IMR-90 (cell line): ENCODE data around the gene ST8SIA6. TPM values are rescaled to one million over a fixed set of nuclear protein-coding genes. Genes with fewer than 3 reads are reported as not detected.

Source experiments
- ATAC-seq: fragments of 200-7000 bp; cut with Tn5 transposase; 2 replicates; pipeline ENCODE4 v1.9.1; 2020; ENCODE audit warnings: low read depth, mild to moderate bottlenecking, moderate library complexity
- BruUV-seq: library from RNA; stranded (reverse); fragments of 400-500 nt; replicated peaks from 2 replicates; lab custom pipeline; 2021; lab: Mats Ljungman, UMichigan
- CTCF ChIA-PET: fragments of 300-600 bp; formaldehyde crosslinking; extraction: SDS; loops from one replicate; lab custom pipeline; 2021; ENCODE audit warnings: antibody characterized with exemption; lab: Yijun Ruan, JAX
- POLR2A ChIA-PET: fragments of 300-600 bp; sonication (Branson Sonifier 250); formaldehyde crosslinking; loops from one replicate; lab custom pipeline; 2022; ENCODE audit warnings: antibody characterized with exemption; ENCODE audit not compliant: unreplicated experiment; lab: Charles Lee
- DNase-seq: peaks from one replicate; pipeline ENCODE4 v3.0.0; 2013
- H2AFZ ChIP-seq: replicated peaks from 2 replicates; pipeline ENCODE3; 2013; ENCODE audit warnings: low read length, mild to moderate bottlenecking; ENCODE audit not compliant: poor library complexity
- H2AK5ac ChIP-seq: 2 replicates; pipeline ENCODE4 v1.6.1; 2013; ENCODE audit warnings: low read depth, low read length, inconsistent platforms
- H2AK9ac ChIP-seq: replicated peaks from 2 replicates; pipeline ENCODE3; 2013; ENCODE audit warnings: mild to moderate bottlenecking, low read depth, low read length, moderate library complexity; ENCODE audit not compliant: poor library complexity
- H2BK120ac ChIP-seq: 2 replicates; pipeline ENCODE4 v1.6.1; 2013; ENCODE audit warnings: low read depth, low read length, inconsistent platforms
- H2BK15ac ChIP-seq: 3 replicates; pipeline ENCODE4 v1.6.1; 2013; ENCODE audit warnings: low read depth, low read length, inconsistent platforms
- H2BK20ac ChIP-seq: 2 replicates; pipeline ENCODE4 v1.6.1; 2013; ENCODE audit warnings: low read depth, mild to moderate bottlenecking, inconsistent platforms, low read length, moderate library complexity
- H2BK5ac ChIP-seq: 2 replicates; pipeline ENCODE4 v1.6.1; 2013; ENCODE audit warnings: mild to moderate bottlenecking, low read depth, low read length, inconsistent platforms; ENCODE audit not compliant: poor library complexity, severe bottlenecking
- H3K14ac ChIP-seq: replicated peaks from 2 replicates; pipeline ENCODE4 v1.6.1; 2013; ENCODE audit warnings: low read depth, low read length, inconsistent platforms
- H3K18ac ChIP-seq: 2 replicates; pipeline ENCODE4 v1.6.1; 2013; ENCODE audit warnings: low read depth, low read length, control low read depth
- H3K23ac ChIP-seq: 2 replicates; pipeline ENCODE4 v1.6.1; 2013; ENCODE audit warnings: low read depth, low read length, inconsistent platforms
- H3K27ac ChIP-seq: 2 replicates; pipeline ENCODE4 v1.5.1; 2013; ENCODE audit warnings: mild to moderate bottlenecking, control low read depth, low read length; ENCODE audit not compliant: insufficient read depth
- H3K27me3 ChIP-seq: 2 replicates; pipeline ENCODE4 v1.6.1; 2013; ENCODE audit warnings: low read length; ENCODE audit not compliant: control insufficient read depth, insufficient read depth
- H3K36me3 ChIP-seq: 2 replicates; pipeline ENCODE4 v1.6.1; 2013; ENCODE audit warnings: low read length, mixed read lengths; ENCODE audit not compliant: control insufficient read depth, insufficient read depth
- H3K4ac ChIP-seq: 2 replicates; pipeline ENCODE4 v1.6.1; 2013; ENCODE audit warnings: low read depth, low read length, inconsistent platforms
- H3K4me1 ChIP-seq: 2 replicates; pipeline ENCODE4 v1.6.1; 2013; ENCODE audit warnings: low read length, mixed read lengths; ENCODE audit not compliant: control insufficient read depth, insufficient read depth
- H3K4me2 ChIP-seq: 2 replicates; pipeline ENCODE4 v1.6.1; 2013; ENCODE audit warnings: low read depth, mild to moderate bottlenecking, control low read depth, low read length, moderate library complexity
- H3K4me3 ChIP-seq: 2 replicates; pipeline ENCODE4 v1.5.1; 2013; ENCODE audit warnings: low read depth, mild to moderate bottlenecking, control low read depth, low read length, moderate library complexity; ENCODE audit not compliant: insufficient read depth
- H3K56ac ChIP-seq: 2 replicates; pipeline ENCODE4 v1.6.1; 2013; ENCODE audit warnings: low read length, inconsistent platforms; ENCODE audit not compliant: insufficient read depth; ENCODE audit errors: extremely low read depth
- H3K79me1 ChIP-seq, 2 experiments: 2 replicates each; pipeline ENCODE4 v1.6.1; 2013; ENCODE audit warnings: low read length in 2 of 2, inconsistent platforms in 1 of 2, low read depth in 1 of 2
- H3K9ac ChIP-seq: 2 replicates; pipeline ENCODE4 v1.6.1; 2013; ENCODE audit warnings: low read depth, low read length, control low read depth
- H3K9me1 ChIP-seq: 2 replicates; pipeline ENCODE4 v1.6.1; 2013; ENCODE audit warnings: low read length, inconsistent platforms; ENCODE audit not compliant: insufficient read depth
- H3K9me3 ChIP-seq: 2 replicates; pipeline ENCODE4 v1.6.1; 2013; ENCODE audit warnings: low read length; ENCODE audit not compliant: control insufficient read depth, insufficient read depth
- H4K20me1 ChIP-seq: 2 replicates; pipeline ENCODE4 v1.6.1; 2013; ENCODE audit warnings: low read length, inconsistent platforms; ENCODE audit not compliant: insufficient read depth
- H4K5ac ChIP-seq: 2 replicates; pipeline ENCODE4 v1.6.1; 2013; ENCODE audit warnings: mild to moderate bottlenecking, low read depth, low read length, control low read depth
- H4K8ac ChIP-seq, 2 experiments: 2 replicates each; pipeline ENCODE4 v1.6.1; 2013; ENCODE audit warnings: low read depth in 2 of 2, low read length in 2 of 2, control low read depth in 1 of 2, inconsistent platforms in 1 of 2
- H4K91ac ChIP-seq: 2 replicates; pipeline ENCODE4 v1.6.1; 2013; ENCODE audit warnings: low read depth, low read length, inconsistent platforms; ENCODE audit not compliant: insufficient read depth
- BHLHE40 ChIP-seq: fragments of 150-350 bp; IDR thresholded peaks from 2 replicates; pipeline ENCODE4 v1.6.1; 2016; ENCODE audit warnings: mild to moderate bottlenecking, low read depth, low read length
- CEBPB ChIP-seq: IDR thresholded peaks from 2 replicates; pipeline ENCODE4 v1.6.1; 2012; ENCODE audit warnings: low read depth, low read length, improper control_type of control experiment
- MAZ ChIP-seq: IDR thresholded peaks from 2 replicates; pipeline ENCODE4 v1.6.1; 2012; ENCODE audit warnings: low read depth, mild to moderate bottlenecking, low read length, improper control_type of control experiment, moderate library complexity, borderline replicate concordance
- MXI1 ChIP-seq: IDR thresholded peaks from 2 replicates; pipeline ENCODE4 v1.6.1; 2012; ENCODE audit warnings: low read depth, mild to moderate bottlenecking, low read length, moderate library complexity, borderline replicate concordance
- NFE2L2 ChIP-seq: fragments of 150-350 bp; IDR thresholded peaks from 2 replicates; pipeline ENCODE4 v1.6.1; 2016; ENCODE audit warnings: low read depth, mild to moderate bottlenecking, low read length
- POLR2A ChIP-seq: IDR thresholded peaks from 2 replicates; pipeline ENCODE4 v1.6.1; 2012; ENCODE audit warnings: mild to moderate bottlenecking, low read depth, low read length
- RAD21 ChIP-seq: IDR thresholded peaks from 2 replicates; pipeline ENCODE4 v1.6.1; 2012; ENCODE audit warnings: low read length, improper control_type of control experiment
- RCOR1 ChIP-seq: IDR thresholded peaks from 2 replicates; pipeline ENCODE4 v1.6.1; 2012; ENCODE audit warnings: mild to moderate bottlenecking, low read length, improper control_type of control experiment; ENCODE audit not compliant: insufficient replicate concordance
- RFX5 ChIP-seq: IDR thresholded peaks from 2 replicates; pipeline ENCODE4 v1.8.0; 2012; ENCODE audit warnings: low read depth, mild to moderate bottlenecking, low read length, moderate library complexity
- SMC3 ChIP-seq: fragments of 150-350 bp; IDR thresholded peaks from 2 replicates; pipeline ENCODE4 v1.6.1; 2016; ENCODE audit warnings: low read depth, mild to moderate bottlenecking, antibody characterized with exemption, low read length, moderate library complexity
- WGBS, 2 experiments: methylation state at CpG; one replicate each; pipeline versions ENCODE4 v1.1.5 to v1.1.7; 2013; ENCODE audit warnings: missing lambda C conversion rate in 2 of 2; ENCODE audit not compliant: insufficient read length in 1 of 2; ENCODE audit errors: extremely low coverage in 2 of 2; 5-methylcytosine and 5-hydroxymethylcytosine counted together
- dilution Hi-C: fragments of 300-500 bp; cut with HindIII; formaldehyde crosslinking; loops from one replicate; pipeline ENCODE4 v1.14.3; 2018; ENCODE audit warnings: low sequenced_read_pairs; ENCODE audit not compliant: unreplicated experiment
- in situ Hi-C: fragments of 300-500 bp; cut with MboI; formaldehyde crosslinking; loops from 3 replicates; pipeline ENCODE4 v1.14.3; 2019; ENCODE audit warnings: low sequenced_read_pairs, inconsistent platforms, mixed read lengths
- intact Hi-C: fragments of 100-400 bp; cut with micrococcal nuclease; formaldehyde crosslinking; loops from 2 replicates; pipeline ENCODE4 v1.10.0; 2022
- polyA plus RNA-seq, 3 experiments: library from polyadenylated mRNA; depleted of rRNA; stranded (reverse); fragments of >200 nt; gene quantifications; 2 replicates each; pipeline ENCODE4 v1.2.3, GENCODE V29; 2012; ENCODE audit warnings: low replicate concordance in 1 of 3
- total RNA-seq: library from RNA; depleted of rRNA; stranded (reverse); fragments of >200 nt; gene quantifications from 2 replicates; pipeline ENCODE4 v1.2.3, GENCODE V29; 2012
- TF ChIP-seq, protein P1 (sequence below): conservative IDR thresholded peaks from 2 replicates; pipeline ENCODE4 v1.5.1; 2012; ENCODE audit warnings: mild to moderate bottlenecking, low read depth, low read length, improper control_type of control experiment

Gene ST8SIA6
- total and polyA plus RNA-seq, 2 of the 4 experiments (the other 2 are of a cell fraction), result 0.10 to 0.18 TPM

GRCh38 chr10:17289763-17290162, 164.6 kb downstream of the ST8SIA6 start:
- dilution Hi-C loops (no loop called here), in situ Hi-C loops (no loop called here), intact Hi-C loops (no loop called here)
- Histone ChIP-seq H3K27ac (no peak overlapping the region), H4K5ac (no peak overlapping the region), H2AK5ac (no peak overlapping the region), H3K23ac (no peak overlapping the region), H2BK5ac (no peak overlapping the region), H3K14ac (no peak overlapping the region), H3K9ac (no peak overlapping the region), H3K27me3 (peaks cover 21% of the 10 kb centered on the region), H3K18ac (no peak overlapping the region), H2BK20ac (no peak overlapping the region), H2BK120ac (no peak overlapping the region), H2AK9ac (no peak overlapping the region), H2BK15ac (no peak overlapping the region), H3K9me1 (no peaks in the 10 kb centered on the region), H3K36me3 (no peaks in the 10 kb centered on the region), H3K4me2 (no peak overlapping the region), H3K4ac (no peak overlapping the region), H4K91ac (no peak overlapping the region), H3K56ac (no peak overlapping the region), H3K4me3 (no peak overlapping the region), H3K79me1 (no peaks in the 10 kb centered on the region), H4K8ac (no peak overlapping the region), H3K4me1 (no peaks in the 10 kb centered on the region), H2AFZ (no peak overlapping the region), H4K20me1 (no peaks in the 10 kb centered on the region), H3K9me3 (no peaks in the 10 kb centered on the region)
- DNase-seq, result no peak
- no peak for ATAC-seq
- CTCF ChIA-PET, result interaction anchor here (1.0 kb wide), 1 partner anchor 13 kb away, joined by 3 read pairs; no protein-coding TSS in a partner anchor
- TF ChIP-seq MAZ (no peak), NFE2L2 (no peak), RFX5 (no peak), RCOR1 (no peak), SMC3 (no peak), POLR2A (no peak), CEBPB (no peak), MXI1 (no peak), BHLHE40 (no peak), RAD21 (no peak)
- TF ChIP-seq, protein P1, sequence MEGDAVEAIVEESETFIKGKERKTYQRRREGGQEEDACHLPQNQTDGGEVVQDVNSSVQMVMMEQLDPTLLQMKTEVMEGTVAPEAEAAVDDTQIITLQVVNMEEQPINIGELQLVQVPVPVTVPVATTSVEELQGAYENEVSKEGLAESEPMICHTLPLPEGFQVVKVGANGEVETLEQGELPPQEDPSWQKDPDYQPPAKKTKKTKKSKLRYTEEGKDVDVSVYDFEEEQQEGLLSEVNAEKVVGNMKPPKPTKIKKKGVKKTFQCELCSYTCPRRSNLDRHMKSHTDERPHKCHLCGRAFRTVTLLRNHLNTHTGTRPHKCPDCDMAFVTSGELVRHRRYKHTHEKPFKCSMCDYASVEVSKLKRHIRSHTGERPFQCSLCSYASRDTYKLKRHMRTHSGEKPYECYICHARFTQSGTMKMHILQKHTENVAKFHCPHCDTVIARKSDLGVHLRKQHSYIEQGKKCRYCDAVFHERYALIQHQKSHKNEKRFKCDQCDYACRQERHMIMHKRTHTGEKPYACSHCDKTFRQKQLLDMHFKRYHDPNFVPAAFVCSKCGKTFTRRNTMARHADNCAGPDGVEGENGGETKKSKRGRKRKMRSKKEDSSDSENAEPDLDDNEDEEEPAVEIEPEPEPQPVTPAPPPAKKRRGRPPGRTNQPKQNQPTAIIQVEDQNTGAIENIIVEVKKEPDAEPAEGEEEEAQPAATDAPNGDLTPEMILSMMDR, result no peak
- POLR2A ChIA-PET, result no interaction called here
- no TSS peak for BruUV-seq
- 80% methylated on average over 2 of the region's 12 CpGs; no CpG with 5 or more reads in 1 of the 2 experiments for WGBS, 2 experiments
